Measurements from ENCODE around the gene ERCC3. TPM values are rescaled to one million over a fixed set of nuclear protein-coding genes. Genes with fewer than 3 reads are reported as not detected.

ERCC3 gene
- total and polyA plus RNA-seq, 7 experiments from 2014 or later = 15.9 to 71.5 (median 49.7) TPM

- Histone ChIP-seq H3K9me3 (ENCODE audit: control insufficient read depth in 2 of 3, low read length in 3 of 3) (no peaks in the 10 kb centered on the region), H3K4me3 (ENCODE audit: low read length) (no peak overlapping the region), H3K27me3 (ENCODE audit: control insufficient read depth in 2 of 2, insufficient read depth in 2 of 2, low read length in 2 of 2) (no peaks in the 10 kb centered on the region), H3K4me1 (ENCODE audit: control insufficient read depth in 2 of 2, insufficient read depth in 2 of 2, low read length in 2 of 2) (no peaks in the 10 kb centered on the region), H3K27ac (ENCODE audit: low read depth, low read length) (no peak overlapping the region), H3K36me3 (ENCODE audit: control insufficient read depth in 2 of 3, insufficient read depth in 3 of 3, low read length in 3 of 3) (peaks cover 13 to 61% (median 19%) of the 10 kb centered on the region in 3 experiments)
- peaks cover 14 to 54% (median 45%) of the 10 kb centered on the region in 5 donors for H3K36me3 Mint-ChIP-seq
- POLR2A ChIA-PET = no interaction called here
- H3K9me3 Mint-ChIP-seq = peaks cover 2 to 13% (median 6%) of the 10 kb centered on the region in 11 donors
- peak in 3 of 9 donors; percentile 3 to 8 (median 7) for DNase-seq
- no peak overlapping the region for H3K27ac Mint-ChIP-seq
- CTCF ChIA-PET = interaction anchor here (0.9 to 2.9 kb wide), 3 partner anchors 90 to 155 kb away, joined by 4 to 13 read pairs (median 7); no protein-coding TSS in a partner anchor
- no peak overlapping the region for H3K4me3 Mint-ChIP-seq
- intact Hi-C loops (cut with micrococcal nuclease) = loop anchor here (1.0 kb wide), 1 partner anchor 155 kb away; no protein-coding TSS in a partner anchor
- H3K27me3 Mint-ChIP-seq = no peaks in the 10 kb centered on the region
- H3K4me1 Mint-ChIP-seq = peaks cover 0 to 6% (median 0%) of the 10 kb centered on the region in 7 donors
- ATAC-seq = no peak
Measured at GRCh38 chr2:127324635-127325034, 30.7 kb upstream of the ERCC3 start.

- peaks cover 0 to 6% (median 0%) of the 10 kb centered on the region in 7 donors for H3K4me1 Mint-ChIP-seq
- H3K4me1 ChIP-seq (ENCODE audit: control insufficient read depth in 2 of 2, insufficient read depth in 2 of 2, low read length in 2 of 2) = no peaks in the 10 kb centered on the region
- no peaks in the 10 kb centered on the region for H3K27me3 Mint-ChIP-seq
- H3K36me3 Mint-ChIP-seq = peaks cover 19 to 61% (median 48%) of the 10 kb centered on the region in 5 donors
- no peak overlapping the region for H3K4me3 Mint-ChIP-seq
- ChIA-PET POLR2A (no interaction called here), CTCF (interaction anchor here (1.7 kb wide), 1 partner anchor 158 kb away, joined by 3 read pairs; no protein-coding TSS in a partner anchor)
- no peak overlapping the region for H3K4me3 ChIP-seq (ENCODE audit: low read length)
- intact Hi-C loops (cut with micrococcal nuclease) = no loop called here
- no peak overlapping the region for H3K27ac ChIP-seq (ENCODE audit: low read depth, low read length)
- H3K9me3 ChIP-seq (ENCODE audit: control insufficient read depth in 2 of 3, low read length in 3 of 3) = no peaks in the 10 kb centered on the region
- DNase-seq (no peak), ATAC-seq (no peak)
- no peak overlapping the region for H3K27ac Mint-ChIP-seq
- peaks cover 22 to 78% (median 25%) of the 10 kb centered on the region in 3 experiments for H3K36me3 ChIP-seq (ENCODE audit: control insufficient read depth in 2 of 3, insufficient read depth in 3 of 3, low read length in 3 of 3)
- H3K27me3 ChIP-seq (ENCODE audit: control insufficient read depth in 2 of 2, insufficient read depth in 2 of 2, low read length in 2 of 2) = no peaks in the 10 kb centered on the region
- peaks cover 2 to 13% (median 6%) of the 10 kb centered on the region in 11 donors for H3K9me3 Mint-ChIP-seq
Measured at GRCh38 chr2:127321303-127321702, 27.4 kb upstream of the ERCC3 start.

GRCh38 chr2:127320586-127321275 is 26.8 kb upstream of the ERCC3 start:
- no peaks in the 10 kb centered on the region for H3K27me3 Mint-ChIP-seq
- H3K27ac Mint-ChIP-seq = no peak overlapping the region
- Histone ChIP-seq H3K4me1 (ENCODE audit: control insufficient read depth in 2 of 2, insufficient read depth in 2 of 2, low read length in 2 of 2) (no peaks in the 10 kb centered on the region), H3K4me3 (ENCODE audit: low read length) (no peak overlapping the region), H3K27me3 (ENCODE audit: control insufficient read depth in 2 of 2, insufficient read depth in 2 of 2, low read length in 2 of 2) (no peaks in the 10 kb centered on the region), H3K36me3 (ENCODE audit: control insufficient read depth in 2 of 3, insufficient read depth in 3 of 3, low read length in 3 of 3) (peaks cover 22 to 83% (median 26%) of the 10 kb centered on the region in 3 experiments), H3K27ac (ENCODE audit: low read depth, low read length) (no peak overlapping the region), H3K9me3 (ENCODE audit: control insufficient read depth in 2 of 3, low read length in 3 of 3) (no peaks in the 10 kb centered on the region)
- DNase-seq (no peak), ATAC-seq (no peak)
- no peak overlapping the region for H3K4me3 Mint-ChIP-seq
- peaks cover 0 to 6% (median 0%) of the 10 kb centered on the region in 7 donors for H3K4me1 Mint-ChIP-seq
- intact Hi-C loops (cut with micrococcal nuclease) = no loop called here
- ChIA-PET CTCF (interaction anchor here (1.7 kb wide), 1 partner anchor 158 kb away, joined by 3 read pairs; no protein-coding TSS in a partner anchor), POLR2A (no interaction called here)
- H3K36me3 Mint-ChIP-seq = peaks cover 19 to 57% (median 48%) of the 10 kb centered on the region in 5 donors
- H3K9me3 Mint-ChIP-seq = peaks cover 2 to 13% (median 6%) of the 10 kb centered on the region in 11 donors

- intact Hi-C loops (cut with micrococcal nuclease) = no loop called here
- peaks cover 2 to 13% (median 6%) of the 10 kb centered on the region in 11 donors for H3K9me3 Mint-ChIP-seq
- peaks cover 19 to 61% (median 51%) of the 10 kb centered on the region in 5 donors for H3K36me3 Mint-ChIP-seq
- Histone ChIP-seq H3K9me3 (ENCODE audit: control insufficient read depth in 2 of 3, low read length in 3 of 3) (no peaks in the 10 kb centered on the region), H3K27ac (ENCODE audit: low read depth, low read length) (no peak overlapping the region), H3K27me3 (ENCODE audit: control insufficient read depth in 2 of 2, insufficient read depth in 2 of 2, low read length in 2 of 2) (no peaks in the 10 kb centered on the region), H3K4me3 (ENCODE audit: low read length) (no peak overlapping the region), H3K4me1 (ENCODE audit: control insufficient read depth in 2 of 2, insufficient read depth in 2 of 2, low read length in 2 of 2) (no peaks in the 10 kb centered on the region), H3K36me3 (ENCODE audit: control insufficient read depth in 2 of 3, insufficient read depth in 3 of 3, low read length in 3 of 3) (peaks cover 18 to 84% (median 22%) of the 10 kb centered on the region in 3 experiments)
- H3K4me1 Mint-ChIP-seq = peaks cover 0 to 6% (median 0%) of the 10 kb centered on the region in 7 donors
- POLR2A ChIA-PET = no interaction called here
- no peaks in the 10 kb centered on the region for H3K27me3 Mint-ChIP-seq
- CTCF ChIA-PET = no interaction called here
- H3K4me3 Mint-ChIP-seq = no peak overlapping the region
- ATAC-seq = no peak
- H3K27ac Mint-ChIP-seq = no peak overlapping the region
- DNase-seq = no peak
Measured at GRCh38 chr2:127320067-127320466, 26.1 kb upstream of the ERCC3 start.

DNA sequence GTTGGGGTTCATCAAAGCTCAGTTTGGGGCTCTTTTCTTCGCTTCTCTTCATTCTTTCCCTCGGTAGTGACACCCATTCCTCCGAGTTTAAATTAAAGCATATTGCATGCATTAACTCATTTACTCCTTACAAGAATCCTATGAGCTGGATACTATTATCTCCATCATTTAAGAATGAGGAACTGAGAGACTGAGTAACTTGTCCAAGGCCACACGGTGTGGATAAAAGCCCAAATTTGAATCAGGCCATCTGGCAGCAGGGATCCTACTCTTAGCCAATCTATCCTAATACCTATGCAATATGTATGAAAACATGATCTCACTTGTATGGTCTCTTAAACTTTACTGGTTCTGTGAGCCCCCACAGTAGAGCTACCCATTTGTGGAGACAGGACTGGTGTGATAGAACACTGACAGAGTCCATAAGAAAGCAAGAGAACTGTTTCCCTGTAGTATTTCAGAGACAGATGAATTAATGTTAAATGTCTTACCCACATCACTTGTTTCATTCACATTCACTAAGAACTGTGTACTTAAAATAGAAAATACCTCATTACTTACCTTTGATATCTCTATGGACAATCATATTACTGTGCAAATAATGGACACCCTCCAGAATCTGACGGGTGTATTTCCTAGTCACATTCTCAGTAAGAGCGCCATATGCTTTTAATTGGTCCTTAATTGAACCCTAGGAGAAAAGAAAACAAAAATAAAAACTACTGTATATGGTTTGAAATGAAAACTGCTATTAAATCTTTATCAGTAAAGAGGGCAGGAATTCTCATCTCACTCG is 20.4 kb upstream of the ERCC3 start:
- no peak for DNase-seq
- no peak overlapping the region for H3K4me3 Mint-ChIP-seq
- Histone ChIP-seq H3K4me3 (ENCODE audit: low read length) (no peak overlapping the region), H3K4me1 (ENCODE audit: control insufficient read depth in 2 of 2, insufficient read depth in 2 of 2, low read length in 2 of 2) (no peaks in the 10 kb centered on the region), H3K27me3 (ENCODE audit: control insufficient read depth in 2 of 2, insufficient read depth in 2 of 2, low read length in 2 of 2) (no peaks in the 10 kb centered on the region), H3K27ac (ENCODE audit: low read depth, low read length) (no peak overlapping the region), H3K36me3 (ENCODE audit: control insufficient read depth in 2 of 3, insufficient read depth in 3 of 3, low read length in 3 of 3) (peaks cover 15 to 81% (median 36%) of the 10 kb centered on the region in 3 experiments), H3K9me3 (ENCODE audit: control insufficient read depth in 2 of 3, low read length in 3 of 3) (no peaks in the 10 kb centered on the region)
- POLR2A ChIA-PET = no interaction called here
- no peak overlapping the region for H3K27ac Mint-ChIP-seq
- intact Hi-C loops (cut with micrococcal nuclease) = no loop called here
- ATAC-seq = no peak
- no peaks in the 10 kb centered on the region for H3K4me1 Mint-ChIP-seq
- H3K9me3 Mint-ChIP-seq = no peaks in the 10 kb centered on the region
- CTCF ChIA-PET = no interaction called here
- H3K36me3 Mint-ChIP-seq = peaks cover 13 to 54% (median 34%) of the 10 kb centered on the region in 5 donors
- no peaks in the 10 kb centered on the region for H3K27me3 Mint-ChIP-seq

- H3K4me1 ChIP-seq (ENCODE audit: control insufficient read depth in 2 of 2, insufficient read depth in 2 of 2, low read length in 2 of 2) = no peaks in the 10 kb centered on the region
- no peak overlapping the region for H3K4me3 ChIP-seq (ENCODE audit: low read length)
- H3K27ac Mint-ChIP-seq = no peak overlapping the region
- no peak overlapping the region for H3K4me3 Mint-ChIP-seq
- no peaks in the 10 kb centered on the region for H3K4me1 Mint-ChIP-seq
- no peaks in the 10 kb centered on the region for H3K9me3 ChIP-seq (ENCODE audit: control insufficient read depth in 2 of 3, low read length in 3 of 3)
- peak; percentile 77 for ATAC-seq
- DNase-seq = no peak
- no peaks in the 10 kb centered on the region for H3K9me3 Mint-ChIP-seq
- POLR2A ChIA-PET = no interaction called here
- peaks cover 13 to 55% (median 31%) of the 10 kb centered on the region in 5 donors for H3K36me3 Mint-ChIP-seq
- peaks cover 15 to 78% (median 33%) of the 10 kb centered on the region in 3 experiments for H3K36me3 ChIP-seq (ENCODE audit: control insufficient read depth in 2 of 3, insufficient read depth in 3 of 3, low read length in 3 of 3)
- H3K27ac ChIP-seq (ENCODE audit: low read depth, low read length) = no peak overlapping the region
- CTCF ChIA-PET = no interaction called here
- no peaks in the 10 kb centered on the region for H3K27me3 ChIP-seq (ENCODE audit: control insufficient read depth in 2 of 2, insufficient read depth in 2 of 2, low read length in 2 of 2)
- intact Hi-C loops (cut with micrococcal nuclease) = no loop called here
- H3K27me3 Mint-ChIP-seq = no peaks in the 10 kb centered on the region
Measured at GRCh38 chr2:127313406-127313805, 19.5 kb upstream of the ERCC3 start.
